Stimulated activated CD8-positive, alpha-beta memory T cell treated with anti-CD3 and anti-CD28 coated beads, Interleukin-15, amount 100 ng/mL, for 24 hours (primary cell): ENCODE results near the gene UFC1.
"Not testable (repeated sequence)": the region's sequence is repeated elsewhere in the genome, so short reads cannot be mapped to it uniquely, and the experiment has no call there.

Experiments used
- DNase-seq: peaks from one replicate; pipeline ENCODE4 v3.0.0-alpha.2; 2020; ENCODE audit warnings: low read depth

The UFC1 gene

DNA sequence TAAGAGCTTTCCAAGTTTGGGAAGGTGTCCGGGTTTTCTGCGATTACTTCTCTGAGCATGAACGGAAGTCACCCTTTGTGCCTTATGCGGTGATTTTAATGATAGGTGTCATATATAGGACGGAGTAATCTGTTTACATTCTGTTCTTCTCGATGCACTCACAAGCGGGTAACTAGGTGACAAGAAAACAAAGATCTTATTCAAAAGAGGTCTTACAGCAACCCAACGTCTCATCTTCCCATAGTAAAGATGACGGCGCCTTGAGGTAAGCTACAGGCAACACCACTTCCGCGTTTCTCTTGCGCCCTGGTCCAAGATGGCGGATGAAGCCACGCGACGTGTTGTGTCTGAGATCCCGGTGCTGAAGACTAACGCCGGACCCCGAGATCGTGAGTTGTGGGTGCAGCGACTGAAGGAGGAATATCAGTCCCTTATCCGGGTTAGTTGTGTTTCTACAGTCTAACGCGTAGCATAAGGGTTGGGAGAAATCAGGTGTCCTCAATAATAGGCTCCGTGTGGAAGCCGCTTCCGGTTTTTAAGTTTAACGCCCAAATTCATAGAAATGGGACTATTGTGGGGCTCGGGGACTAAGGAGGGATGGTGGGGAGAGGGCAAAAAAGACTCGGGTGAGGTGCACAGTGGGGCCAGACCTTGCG, at the start of gene UFC1:
TSS of gene UFC1 (plus strand) at position 297 of the 656 bp plus-strand sequence. CDS start at position 317, 20 bp downstream.
- DNase-seq, result no peak

DNA sequence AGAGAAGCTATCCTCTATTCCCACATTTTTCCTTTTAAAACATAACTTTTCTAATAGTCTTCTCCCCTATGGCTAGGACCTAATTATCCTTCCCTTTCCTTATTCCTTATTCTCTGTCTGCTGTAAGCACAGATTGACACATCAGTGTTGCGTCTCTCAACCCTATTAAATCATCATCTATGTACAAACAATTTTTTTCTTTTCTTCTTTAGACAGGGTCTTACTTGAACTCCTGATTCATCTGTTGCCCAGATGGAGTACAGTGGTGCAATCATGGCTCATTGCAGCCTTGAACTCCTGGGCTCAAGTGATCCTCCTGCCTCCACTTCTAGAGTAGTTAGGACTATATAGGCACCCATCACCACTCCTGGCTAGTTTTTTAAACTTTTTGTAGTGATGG, 47.3 kb upstream of the UFC1 start:
- no peak for DNase-seq

DNA sequence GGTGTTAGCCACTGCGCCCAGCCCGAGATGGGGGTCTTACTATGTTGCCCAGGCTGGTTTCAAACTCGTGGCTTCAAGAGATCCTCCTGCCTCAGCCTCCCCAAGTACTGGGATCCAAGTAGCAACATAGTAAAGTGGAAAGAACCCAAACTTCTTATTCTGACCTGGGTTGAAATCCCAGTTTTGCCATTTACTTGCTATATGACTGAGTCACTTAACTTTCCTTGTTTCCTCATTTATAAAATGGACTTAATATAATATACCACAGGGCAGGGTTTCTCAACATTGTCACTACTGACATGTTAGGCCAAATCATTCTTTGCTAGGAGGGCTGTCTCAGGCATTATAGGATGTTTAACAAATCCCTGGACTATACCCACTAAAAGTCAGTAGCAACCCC, 42.7 kb upstream of the UFC1 start:
- DNase-seq, result no peak

DNA sequence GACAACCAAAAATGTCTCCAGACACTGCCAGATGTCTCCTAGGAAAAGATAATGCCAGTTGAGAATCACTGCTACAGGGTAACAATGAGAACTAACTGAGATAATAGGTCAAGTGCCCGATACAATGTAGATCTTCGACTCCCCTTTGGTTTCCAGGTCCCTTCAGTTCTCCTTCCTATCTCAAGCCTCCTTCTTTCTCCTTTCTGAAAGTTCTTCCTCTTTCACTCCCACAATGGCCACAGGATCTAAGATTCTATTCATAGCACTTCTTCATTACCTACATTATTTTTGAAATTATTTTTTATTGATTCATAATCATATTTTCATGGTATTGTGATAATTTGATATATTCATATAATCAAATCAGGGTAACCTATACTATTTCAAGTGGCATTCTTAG, 42.3 kb upstream of the UFC1 start:
- DNase-seq, result no peak

DNA sequence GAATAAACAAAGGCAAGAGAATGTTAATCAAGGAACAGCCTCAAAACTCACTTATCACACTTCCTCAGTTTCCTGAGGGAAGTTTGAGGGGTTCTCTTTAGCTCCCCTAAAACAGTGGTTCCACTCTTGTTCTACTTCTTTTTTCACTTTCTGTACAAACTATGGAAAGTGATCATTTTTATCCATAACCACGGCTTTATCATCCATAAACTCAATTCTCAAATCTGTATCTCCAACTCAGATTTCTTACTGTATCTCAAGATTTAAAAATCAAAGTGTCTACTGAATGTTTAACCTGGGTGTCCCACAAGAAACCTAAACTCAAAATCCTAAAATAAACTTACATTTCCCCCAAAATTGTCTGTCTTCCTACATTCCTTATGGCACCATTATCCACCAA, 39.9 kb upstream of the UFC1 start:
- DNase-seq, result no peak

DNA sequence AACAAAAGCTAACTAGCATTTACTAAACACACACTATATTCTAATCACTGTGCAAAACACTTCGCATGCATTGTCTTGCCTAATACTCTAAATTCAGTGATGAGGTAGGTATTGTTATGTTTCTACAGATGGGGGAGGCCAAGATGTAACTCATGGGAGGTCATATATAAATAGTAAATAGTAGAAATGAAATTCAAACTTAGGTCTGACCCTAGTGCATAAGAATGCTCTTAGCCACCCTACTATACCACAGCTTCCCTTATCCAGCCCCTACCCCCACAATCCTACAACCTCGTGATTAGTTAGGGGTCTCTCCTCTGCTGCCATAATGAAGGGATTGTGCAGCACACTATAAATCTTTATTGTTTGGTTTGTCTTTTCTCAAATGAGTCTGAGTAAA, 39.2 kb upstream of the UFC1 start:
- no peak for DNase-seq

DNA sequence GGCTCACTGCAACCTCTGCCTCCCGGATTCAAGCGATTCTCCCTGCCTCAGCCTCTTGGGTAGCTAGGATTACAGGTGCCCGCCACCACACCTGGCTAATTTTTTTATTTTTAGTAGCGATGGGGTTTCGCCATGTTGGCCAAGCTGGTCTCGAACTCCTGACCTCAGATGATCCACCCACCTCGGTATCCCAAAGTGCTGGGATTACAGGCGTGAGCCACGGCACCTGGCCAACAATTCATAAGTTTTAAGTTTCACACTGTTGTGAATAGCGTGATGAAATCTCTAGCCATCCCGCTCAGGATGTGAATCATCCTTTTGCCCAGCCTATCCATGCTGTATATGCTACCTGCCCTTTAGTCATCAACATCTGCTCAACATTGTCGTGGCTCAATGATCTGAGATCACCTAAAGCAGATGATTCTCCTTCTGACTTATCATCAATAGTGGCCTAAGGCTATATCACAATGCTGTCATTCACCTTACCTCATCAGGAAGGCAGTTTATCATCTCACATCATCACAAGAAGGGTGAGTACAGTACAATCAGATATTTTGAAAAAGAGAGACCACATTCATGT, 38.6 kb upstream of the UFC1 start:
- no peak for DNase-seq

DNA sequence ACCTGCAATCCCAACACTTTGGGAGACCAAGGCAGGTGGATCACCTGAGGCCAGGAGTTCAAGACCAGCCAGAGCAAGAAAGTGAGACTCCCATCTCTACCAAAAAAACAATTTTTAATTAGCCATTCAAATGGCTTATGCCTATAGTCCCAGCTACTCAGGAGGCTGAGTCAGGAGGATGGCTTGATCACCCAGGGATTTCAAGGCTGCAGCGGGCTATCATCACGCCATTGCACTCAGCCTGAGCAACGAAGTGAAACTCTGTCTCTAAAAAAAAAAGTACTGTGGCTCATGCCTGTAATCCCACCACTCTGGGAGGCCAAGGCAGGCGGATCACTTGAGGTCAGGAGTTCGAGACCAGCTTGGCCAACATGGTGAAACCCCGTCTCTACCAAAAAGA, 37.8 kb upstream of the UFC1 start:
- not testable (repeated sequence) for DNase-seq

DNA sequence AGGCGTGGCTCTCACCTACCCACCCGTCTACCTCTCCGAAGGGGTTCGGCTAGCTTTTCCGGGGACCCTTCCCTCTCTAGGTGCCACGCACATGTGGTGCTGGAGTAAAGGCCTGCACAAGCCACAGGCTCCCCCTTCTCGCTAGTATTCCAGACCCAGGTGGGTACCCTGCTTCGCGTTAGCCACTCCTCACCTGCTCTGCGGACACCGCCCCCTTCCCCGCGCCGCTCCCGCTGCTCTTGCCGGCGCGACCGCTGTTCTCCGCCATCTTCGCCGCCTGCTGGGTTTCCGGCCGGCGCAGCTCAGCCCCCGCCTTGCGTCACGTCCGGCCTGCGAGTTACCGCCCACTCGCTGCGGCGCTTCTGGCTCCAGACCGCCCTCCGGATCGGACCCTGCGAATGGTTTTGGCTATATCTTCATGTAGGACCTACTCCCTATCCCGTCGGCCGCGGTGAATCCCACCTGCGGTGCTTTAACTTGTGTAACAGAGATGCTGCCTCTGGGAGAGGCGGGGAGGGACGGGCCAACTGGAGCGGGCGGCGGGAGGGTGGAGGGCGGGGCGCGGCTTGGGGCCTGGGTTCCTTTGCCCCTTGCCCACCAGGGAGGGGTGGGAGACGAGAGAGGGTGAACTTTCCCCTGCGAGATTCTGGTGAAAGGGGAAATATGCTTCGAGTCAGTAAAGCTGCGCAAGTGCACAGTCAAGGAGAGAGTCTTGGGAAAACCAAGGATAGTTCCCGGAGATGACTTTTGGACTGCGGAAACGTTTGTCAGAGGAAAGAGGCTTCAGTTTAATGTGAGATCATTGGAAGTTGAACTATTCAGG, 35.8 kb upstream of the UFC1 start, which contains the start of the genes NIT1 and PFDN2:
TSS of gene NIT1 (plus strand) at position 347 of the 823 bp plus-strand sequence. CDS start at position 419, 72 bp downstream.
TSS of gene PFDN2 (minus strand) at position 279 of the 823 bp plus-strand sequence. CDS start at position 268, 11 bp downstream.
- peak; percentile 71 for DNase-seq

DNA sequence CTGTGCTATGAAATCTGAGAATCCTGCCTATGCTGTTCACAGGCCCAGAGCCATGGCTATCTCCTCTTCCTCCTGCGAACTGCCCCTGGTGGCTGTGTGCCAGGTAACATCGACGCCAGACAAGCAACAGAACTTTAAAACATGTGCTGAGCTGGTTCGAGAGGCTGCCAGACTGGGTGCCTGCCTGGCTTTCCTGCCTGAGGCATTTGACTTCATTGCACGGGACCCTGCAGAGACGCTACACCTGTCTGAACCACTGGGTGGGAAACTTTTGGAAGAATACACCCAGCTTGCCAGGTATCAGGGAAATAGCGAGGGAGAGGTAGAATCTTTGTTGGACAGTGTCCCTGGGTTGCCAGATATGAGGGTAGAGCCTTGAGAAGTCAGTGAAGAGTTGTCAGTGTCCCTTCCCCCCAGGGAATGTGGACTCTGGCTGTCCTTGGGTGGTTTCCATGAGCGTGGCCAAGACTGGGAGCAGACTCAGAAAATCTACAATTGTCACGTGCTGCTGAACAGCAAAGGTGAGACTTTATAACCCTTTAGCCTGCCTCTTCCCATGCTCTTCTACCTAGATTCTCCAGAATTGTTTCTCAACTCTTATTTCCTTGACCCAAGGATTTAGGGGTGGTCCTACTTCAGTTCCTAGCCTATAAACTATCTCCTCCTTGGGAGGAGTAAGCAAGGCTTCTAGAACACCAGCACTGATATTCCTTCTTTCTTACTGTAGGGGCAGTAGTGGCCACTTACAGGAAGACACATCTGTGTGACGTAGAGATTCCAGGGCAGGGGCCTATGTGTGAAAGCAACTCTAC, 34.5 kb upstream of the UFC1 start:
- no peak for DNase-seq

DNA sequence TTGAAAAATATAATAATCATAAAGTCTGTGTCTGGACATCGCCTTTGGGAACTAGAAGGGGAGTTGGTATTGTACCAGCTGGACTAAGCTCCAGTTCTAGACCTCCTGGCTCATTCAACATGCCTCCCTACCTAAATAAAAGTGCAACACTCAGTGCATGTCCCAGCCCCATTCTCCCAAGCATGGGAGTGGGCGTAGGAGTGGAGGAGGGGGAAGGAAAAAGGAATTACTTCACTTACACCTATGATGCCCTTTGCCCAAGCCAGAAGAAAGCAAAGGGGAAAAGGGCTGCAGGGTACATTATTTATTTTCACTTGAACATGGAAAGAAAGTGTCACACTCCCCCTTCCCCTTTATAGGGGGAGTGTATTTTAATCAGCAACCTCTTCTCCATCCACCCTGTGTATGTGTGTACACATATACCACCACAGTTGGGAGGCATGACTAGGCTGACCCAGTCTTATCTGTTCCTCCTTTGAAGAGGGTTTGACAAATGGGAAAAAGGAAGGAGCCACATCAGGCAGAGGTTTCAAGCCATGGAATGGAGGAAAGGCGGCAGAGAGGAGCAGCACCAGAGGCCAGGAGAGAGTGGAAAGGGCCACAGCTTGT, 32.6 kb upstream of the UFC1 start:
- no peak for DNase-seq

DNA sequence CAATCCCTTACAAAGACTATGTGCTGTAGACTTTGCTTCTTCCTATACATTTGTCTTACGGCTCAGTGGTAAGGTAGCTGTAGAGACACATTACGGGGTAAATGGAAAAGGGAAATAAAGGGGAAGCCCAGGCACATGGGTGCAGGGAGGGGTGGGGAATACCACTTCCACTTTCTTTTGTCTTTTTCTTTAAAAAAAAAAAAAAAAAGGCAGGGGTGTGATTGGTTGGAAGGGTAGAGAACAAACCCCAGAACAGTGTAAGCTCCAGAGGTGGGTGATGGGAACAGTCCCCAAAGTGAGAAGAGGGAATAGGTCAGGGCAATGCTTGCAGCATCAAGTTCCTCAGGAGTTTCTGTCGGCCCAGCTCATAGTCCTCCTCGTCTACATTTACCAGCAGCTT, 31.9 kb upstream of the UFC1 start:
- no peak for DNase-seq

DNA sequence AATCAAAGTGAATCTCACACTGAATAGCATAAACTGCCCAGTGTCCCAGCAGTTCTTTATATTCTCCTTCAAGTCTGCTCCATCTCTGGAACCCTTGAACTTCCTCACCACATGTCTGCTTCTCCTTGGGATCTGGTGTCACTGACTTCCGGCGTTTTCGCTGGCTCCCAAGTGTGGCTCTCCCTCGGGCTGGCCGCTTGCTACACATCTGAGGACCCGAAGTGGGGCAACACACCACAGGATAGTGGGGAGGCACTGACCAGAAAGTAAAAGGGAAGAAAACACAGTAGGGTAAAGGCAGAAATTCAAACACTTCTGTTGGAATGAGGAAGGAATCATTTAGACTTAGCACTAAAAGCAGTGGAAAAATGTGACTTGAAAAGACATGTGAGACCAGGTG, 30.8 kb upstream of the UFC1 start:
- DNase-seq, result no peak

DNA sequence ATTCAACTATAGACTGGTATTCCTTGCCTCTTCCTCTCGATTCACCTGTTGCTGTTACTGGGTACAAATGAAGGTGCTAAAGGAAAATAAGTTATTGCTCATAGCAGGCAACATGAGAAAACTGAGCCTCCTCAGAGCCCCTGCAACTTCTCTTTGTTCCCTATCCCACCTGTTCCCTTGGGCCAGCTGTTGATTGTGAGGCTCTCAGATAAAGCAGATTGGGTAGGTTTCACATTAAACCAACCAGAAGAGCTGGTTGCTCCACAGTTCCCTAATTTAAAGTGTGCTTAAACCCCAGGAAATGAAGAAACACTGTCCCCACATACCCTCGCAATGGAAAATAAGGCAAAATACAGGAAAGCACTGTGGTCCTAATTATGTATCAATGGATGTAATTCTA, 26.1 kb upstream of the UFC1 start:
- no peak for DNase-seq

DNA sequence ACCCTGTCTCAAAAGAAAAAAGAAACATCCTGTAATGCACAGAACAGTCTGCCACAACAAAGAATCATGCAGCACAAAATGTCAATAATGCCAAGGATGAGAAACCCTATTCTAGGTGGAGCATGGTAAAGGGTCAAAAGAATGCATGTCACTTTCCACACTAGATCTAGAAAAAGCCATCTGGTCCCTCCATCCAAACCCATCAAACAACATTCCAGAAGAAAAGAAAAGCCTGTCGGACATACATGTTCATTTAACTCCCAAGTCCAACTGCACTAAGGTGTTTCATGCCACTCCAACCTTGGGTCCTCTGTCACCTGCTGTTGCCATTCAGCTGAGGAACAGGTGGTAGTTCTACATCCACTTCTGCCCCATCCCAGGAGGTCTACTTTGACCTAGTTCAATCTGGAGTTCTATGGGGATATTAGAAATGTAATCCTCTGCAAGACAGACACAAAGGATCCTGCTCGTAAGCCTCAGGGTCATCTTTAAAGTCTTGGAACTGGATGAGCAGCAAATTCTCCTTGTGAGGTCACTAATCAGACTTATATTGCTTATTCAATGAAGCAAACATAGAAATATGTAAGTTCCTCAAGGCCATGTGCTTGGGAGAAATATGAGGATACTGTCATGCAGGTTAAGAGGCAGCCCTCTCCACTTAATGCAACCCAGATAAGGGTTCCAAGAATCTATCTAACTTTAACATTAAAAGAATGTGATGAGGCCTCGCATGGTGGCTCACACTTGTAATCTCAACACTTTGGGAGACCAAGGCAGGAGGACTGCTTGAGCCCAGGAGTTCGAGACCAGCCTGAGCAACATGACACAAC, 25.0 kb upstream of the UFC1 start:
- no peak for DNase-seq

DNA sequence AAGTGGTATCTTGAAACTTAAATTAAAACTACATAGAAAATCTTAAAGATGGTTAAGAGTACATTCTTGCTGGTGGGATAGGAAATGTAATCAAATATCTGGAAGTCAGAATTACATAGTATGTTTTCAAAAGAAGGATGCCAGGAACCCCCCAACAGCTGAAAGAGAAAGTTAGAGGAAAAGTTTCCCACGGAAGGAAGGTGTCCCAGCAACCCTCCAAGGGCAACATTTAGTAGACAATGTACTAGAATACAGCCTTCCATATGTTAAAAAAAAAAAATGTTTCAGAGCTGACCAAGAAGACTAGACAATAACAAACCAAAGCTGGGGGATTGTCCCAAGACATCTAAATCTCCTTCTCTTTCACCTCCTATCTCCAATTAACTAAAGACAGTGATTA, 23.5 kb upstream of the UFC1 start:
- no peak for DNase-seq

DNA sequence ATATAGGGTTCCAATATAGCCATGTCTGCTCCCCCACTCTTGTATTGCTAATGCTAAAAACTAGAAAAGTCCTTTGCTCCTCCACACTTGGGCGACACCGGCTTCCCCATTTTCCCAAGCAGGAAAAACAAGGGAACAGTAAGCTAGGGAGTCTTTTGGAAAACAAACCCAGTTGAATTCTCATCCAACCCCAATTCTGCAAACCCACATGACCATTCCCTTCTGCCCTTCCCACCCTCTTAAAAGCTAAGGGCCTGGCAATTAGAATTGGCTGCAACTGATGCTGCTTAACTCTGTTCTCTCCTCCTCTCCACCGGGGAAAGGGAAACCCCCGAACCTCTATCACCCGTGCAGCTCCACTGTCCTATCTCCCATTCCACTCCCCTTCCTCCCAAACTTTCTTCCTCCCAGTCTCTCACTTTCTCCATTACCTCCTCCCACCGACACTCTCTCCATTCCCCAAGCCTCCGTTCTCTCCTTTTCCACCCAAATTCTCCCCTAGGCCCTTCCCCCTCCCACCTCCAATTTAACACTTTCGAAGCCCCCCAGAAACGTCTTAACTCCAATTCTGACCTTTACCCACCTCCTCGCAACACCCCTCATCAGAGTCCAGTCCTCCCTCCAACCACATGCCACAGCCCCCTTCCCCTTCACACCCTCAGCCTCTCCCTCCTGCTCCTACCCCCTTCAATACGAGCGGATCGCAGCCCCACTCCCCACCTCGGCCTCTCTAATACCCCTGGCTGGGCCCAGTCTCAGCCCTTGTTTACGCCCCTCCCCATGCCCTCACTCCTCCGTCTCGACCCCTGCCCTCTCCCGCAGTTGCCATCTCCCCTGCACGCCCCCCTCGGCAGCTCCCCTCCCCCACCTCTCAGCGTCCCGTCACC, 22.0 kb upstream of the UFC1 start:
- DNase-seq, result no peak

DNA sequence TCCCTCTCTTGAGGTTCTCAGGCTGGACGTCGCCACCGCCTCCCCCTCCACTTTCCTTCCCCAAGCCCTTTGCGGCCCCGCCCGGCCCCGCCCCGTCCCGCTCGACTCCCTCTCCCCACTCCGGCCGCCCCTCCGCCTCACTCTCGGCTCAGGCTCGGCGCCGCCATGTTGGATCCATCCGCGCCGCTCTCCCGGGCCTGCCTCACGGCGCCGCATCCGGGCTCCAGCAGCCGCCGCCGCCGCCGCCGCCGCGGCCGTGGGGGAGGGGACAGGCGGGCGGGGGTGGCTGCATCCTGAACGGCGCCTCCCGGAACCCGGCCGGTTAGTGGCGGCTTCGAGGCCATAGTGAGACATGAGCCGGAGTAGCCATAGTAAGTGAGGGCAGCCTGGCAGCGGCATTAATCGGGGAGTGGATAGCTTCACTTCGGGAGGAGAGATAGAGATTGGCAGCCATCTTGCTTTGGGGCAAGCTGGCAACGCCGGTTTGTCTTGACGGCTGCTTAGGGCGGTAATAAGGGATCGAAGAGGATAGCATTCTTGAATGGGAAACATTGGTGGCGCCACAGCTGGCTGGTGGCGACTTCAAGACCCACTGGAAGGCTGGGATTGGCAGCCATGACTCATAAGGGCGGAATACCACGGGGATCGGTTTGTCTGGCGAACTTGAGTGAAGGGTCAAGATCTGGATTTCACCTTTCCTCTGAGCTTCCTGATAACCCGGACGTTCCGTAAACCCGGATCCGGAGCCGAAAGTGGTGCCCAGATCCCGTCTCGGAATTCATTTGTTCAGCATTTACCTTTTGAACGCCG, 21.2 kb upstream of the UFC1 start, which contains the start of gene DEDD:
TSS of gene DEDD (minus strand) at position 258 of the 810 bp plus-strand sequence. CDS start 8,205 bp downstream, outside the sequence.
- DNase-seq, result peak; percentile 70
